DMS53 treated with DMSO at 0.1 percent for 48 hours (cell line): Measurements from ENCODE around the gene TOMM22.

Experiments used
- DNase-seq: peaks from one replicate; lab custom pipeline; 2025; ENCODE audit not compliant: unreplicated experiment; lab: John Stamatoyannopoulos, UW

Gene TOMM22

DNA sequence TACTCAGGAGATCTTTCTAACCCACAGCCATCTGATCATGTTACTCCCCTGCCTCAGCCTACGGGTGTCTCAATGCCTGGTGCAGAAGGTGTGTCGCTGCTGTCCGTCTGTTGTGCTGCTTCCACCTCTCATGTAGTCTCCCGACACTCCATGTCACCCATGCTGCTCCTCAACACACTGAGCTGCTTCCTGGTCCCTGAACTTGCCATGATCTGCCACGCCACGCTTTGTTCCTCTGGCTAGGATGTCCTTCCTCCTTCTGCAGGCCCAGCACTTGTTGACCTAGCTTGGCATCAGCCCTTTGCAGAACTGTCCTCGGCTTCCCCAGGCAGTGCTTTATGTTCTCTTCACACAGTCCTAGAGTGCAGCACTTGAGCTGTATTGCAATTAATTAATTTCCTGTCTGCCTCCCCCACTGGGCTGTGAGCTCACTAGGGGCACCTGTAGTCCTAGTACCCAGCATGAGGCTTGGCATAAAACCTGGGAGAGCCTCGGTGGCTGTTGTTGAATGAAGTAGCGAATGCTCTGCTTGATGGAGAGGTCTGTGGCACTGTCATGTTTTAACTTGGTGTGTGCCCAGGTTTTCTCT is 33.5 kb downstream of the TOMM22 start:
- DNase-seq, result no peak

DNA sequence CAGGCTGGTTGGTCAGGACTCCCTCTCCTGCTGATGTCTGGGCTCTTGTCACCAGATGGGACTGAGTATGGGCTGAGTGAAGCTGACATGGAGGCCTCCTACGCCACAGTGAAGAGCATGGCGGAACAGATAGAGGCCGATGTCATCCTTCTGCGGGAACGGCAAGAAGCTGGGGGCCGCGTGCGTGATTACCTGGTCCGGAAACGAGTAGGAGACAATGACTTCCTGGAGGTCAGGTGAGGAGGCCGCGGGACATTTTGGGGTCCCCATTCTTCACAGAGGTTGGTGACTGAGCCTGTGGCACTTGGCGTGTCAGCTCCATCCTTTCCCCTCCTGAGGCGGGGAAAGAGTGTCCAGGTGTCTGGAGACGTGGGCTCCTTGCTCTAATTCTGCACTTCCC is 34.1 kb downstream of the TOMM22 start:
- DNase-seq, result no peak

- no peak for DNase-seq
These were observed 34.5 kb downstream of the TOMM22 start for GRCh38 chr22:38716271-38716670.

GRCh38 chr22:38716826-38717225 is 35.1 kb downstream of the TOMM22 start:
- no peak for DNase-seq

DNA sequence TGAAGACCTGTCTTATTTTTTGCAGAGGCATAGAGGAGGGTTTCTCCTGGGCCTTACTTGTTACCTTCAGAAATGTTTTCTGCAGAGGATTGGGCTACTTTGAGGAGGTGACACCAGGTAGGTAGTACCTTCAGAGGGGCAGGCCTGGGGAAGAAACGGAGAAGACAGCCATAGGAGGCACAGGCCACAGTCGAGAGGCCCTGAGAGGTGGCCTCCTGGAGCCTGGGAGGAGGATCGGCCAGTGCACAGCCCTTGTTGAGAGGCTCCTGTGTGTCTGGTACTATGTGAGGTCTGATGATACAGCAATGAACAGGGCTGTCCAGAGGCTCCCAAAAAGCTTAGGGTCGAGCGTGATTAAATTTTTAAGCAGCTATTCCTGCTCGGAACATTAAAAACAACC is 35.5 kb downstream of the TOMM22 start:
- no peak for DNase-seq

DNA sequence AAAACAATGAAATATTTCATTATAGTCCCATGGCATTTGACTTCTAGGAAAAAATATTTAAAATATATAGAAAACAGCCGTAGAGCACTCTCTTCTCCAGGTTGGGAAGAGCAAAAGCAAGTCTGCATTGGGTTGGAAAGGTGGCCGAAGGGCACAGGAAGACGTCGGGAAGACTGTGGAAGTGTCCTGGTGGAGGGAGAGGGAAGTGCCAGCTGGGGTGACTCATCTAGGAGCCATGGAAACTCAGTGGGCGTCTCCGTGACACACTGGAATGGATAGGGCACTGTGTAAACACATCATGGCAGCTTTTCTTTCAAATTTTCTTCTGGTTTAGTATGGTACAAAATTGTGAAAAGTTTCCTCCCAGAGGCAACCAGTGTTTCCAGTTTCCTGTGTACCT is 36.7 kb downstream of the TOMM22 start:
- DNase-seq, result peak; percentile 64

DNA sequence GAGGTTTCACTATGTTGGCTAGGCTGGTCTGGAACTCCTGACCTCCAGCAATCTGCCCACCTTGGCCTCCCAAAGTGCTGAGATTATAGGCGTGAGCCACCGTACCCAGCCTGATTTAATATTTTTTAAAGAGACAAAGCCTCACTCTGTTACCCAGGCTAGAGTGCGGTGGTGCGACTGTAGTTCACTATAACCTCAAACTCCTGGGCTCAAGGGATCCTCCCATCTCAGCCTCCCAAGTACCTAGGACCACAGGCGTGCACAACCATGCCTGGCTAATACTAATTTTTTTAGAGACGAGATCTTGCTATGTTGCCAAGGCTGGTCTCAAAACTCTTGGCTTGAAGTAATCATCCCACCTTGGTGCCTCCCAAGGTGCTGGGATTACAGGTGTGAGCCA is 37.4 kb downstream of the TOMM22 start:
- no peak for DNase-seq

- no peak for DNase-seq
These were observed 38.6 kb downstream of the TOMM22 start for GRCh38 chr22:38720350-38720749.

- DNase-seq, result no peak
These were observed 39.8 kb downstream of the TOMM22 start for GRCh38 chr22:38721551-38721950.

GRCh38 chr22:38724176-38724575 is 42.4 kb downstream of the TOMM22 start:
- no peak for DNase-seq

DNA sequence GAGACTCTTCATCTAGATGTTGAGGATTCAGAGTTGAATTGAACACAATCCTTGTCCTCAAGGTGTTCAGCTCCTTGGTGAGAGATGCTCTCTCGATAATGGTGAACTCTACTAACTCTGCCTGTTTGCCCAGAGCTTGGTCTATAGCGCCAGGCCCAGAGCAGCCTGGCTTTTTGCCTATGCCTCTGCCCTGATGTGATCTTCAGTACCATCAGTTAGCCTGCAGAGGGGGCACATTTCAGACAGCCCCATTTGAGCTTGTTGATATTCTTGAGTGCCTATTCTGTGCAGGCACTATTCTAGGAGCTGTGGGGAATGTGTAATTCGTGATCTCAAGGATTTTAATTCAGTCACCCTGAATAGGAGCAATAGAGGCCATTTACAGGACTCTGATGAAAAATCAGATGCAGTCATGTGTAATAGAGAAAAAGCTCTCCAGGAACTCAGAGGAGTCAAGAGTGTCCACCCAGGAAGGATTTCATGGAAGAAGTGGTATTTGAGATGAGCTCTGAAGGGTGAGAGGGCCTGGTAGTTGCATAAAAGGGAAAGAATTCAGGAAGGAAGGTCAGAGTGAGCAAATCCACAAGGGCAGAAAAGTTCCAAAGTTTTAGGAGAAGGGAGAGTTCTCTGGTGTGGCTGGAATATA is 43.3 kb downstream of the TOMM22 start:
- DNase-seq, result peak; percentile 5

DNA sequence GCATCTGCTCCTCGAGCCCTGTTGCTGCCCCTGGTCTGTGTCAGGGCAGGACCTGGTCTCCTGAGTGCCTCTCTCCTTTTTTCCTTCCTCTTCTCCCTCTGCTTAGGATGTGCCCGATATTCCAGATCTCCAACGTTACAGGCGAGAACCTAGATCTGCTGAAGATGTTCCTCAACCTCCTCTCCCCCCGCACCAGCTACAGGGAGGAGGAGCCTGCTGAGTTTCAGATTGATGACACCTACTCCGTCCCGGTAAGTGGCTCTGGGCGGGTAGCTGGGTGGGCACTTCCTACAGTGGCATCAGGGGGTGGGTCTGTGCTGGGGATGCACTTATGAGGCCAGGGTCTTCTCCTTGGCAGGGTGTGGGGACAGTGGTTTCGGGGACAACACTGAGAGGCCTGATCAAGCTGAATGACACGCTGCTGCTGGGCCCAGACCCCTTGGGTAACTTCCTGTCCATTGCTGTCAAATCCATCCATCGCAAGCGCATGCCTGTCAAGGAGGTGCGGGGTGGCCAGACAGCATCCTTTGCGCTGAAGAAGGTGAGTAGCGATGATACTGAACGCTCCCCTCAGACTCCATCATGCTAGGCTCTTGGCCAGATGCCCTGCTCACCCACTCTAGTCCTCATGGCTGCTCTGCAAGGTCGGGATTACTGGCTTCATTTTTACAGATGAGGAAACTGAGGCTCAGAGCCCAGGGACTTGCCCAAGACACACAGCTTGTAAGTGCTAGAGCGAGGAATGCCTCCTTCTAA is 44.3 kb downstream of the TOMM22 start:
- no peak for DNase-seq

DNA sequence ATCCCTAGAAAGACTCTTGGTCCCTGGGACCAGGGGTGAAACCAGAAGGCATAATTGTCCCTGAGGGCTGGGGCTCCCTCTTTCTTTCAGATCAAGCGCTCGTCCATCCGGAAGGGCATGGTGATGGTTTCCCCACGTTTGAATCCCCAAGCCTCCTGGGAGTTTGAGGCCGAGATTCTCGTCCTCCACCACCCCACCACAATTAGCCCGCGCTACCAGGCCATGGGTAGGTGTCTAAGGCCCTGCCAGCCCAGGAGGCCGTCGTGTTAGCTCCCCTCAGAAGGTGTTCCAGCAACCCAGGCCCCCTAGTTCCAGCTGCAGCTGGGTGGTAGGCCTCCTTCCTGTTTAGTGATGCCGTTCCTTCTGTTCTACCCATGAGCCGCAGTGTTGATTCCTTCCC is 45.4 kb downstream of the TOMM22 start:
- no peak for DNase-seq

DNA sequence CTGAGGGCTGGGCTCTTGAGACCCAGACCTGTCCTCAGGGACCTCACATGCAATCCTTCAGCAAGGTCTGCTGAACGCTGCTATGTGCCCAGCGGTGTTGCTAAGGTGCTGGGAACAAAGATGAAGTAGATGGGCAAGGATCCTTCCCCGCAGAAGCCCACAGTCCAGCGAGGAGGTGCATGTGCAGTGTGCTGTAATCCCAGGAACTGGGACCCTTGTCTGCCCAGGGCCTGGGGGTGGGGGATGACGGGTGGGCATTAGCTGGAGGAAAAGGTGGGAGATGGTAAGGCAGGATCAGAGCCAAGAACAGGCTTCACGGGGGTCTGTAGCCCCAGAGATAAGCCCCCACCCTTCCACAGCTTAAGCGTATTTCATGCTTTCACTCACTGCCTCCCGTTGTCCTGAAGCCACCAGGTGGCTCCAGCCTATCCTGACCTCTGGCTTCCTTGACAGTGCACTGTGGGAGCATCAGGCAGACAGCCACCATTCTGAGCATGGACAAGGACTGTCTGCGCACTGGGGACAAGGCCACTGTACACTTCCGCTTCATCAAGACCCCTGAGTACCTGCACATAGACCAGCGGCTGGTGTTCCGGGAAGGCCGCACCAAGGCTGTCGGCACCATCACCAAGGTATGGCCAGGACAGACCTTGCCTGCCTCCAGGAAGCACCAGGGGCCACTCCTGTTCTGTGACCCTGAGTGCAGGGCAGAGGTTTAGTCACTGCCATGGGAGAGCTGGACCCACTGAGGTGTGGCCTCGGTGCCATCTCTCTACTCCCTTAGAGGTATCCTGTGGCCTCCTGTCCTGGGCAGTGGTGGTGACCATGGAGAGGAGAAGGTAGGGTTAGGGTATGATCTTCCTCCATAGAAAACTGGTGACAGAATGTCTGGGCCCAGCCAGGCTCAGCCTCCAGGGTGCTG is 46.0 kb downstream of the TOMM22 start:
- no peak for DNase-seq

DNA sequence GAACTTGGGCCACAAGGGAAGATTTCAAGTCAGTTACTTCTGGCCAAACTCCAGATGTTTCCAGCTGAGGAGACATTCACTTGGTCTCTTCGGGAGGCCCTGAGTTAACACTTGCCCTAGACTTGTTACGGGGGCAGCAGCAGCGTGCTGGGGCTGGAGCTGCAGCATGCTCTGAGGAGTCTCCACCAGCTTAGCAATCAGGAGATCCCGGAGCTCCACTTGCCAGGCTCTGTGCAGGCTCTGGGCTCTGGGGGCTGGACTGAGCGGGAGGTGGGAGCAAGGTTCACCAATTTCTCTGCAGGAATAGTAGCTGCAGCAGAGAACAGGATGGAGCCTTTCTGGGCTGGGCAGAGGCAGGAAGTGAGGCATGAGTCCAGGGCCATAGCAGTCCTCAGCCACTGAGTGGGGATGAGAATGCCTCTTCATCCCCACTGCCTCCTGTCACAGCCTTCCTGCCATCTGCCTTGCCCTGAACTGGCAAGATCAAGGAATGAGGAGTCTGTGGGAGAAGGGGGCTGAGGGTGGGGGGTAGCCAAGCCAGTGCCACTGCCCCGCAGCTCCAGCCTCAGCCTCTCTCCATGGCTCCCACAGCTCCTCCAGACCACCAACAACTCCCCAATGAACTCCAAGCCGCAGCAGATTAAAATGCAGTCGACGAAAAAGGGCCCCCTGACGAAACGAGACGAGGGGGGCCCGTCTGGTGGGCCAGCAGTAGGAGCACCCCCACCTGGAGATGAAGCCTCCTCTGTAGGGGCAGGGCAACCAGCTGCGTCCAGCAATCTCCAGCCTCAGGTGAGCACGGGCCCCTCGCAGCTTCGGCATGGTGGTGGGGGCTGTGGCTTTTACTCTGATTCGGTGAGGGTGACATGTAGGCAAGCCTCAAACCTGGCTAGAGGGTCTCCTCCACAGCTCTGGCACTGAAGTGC is 47.4 kb downstream of the TOMM22 start:
- DNase-seq, result no peak

- DNase-seq, result no peak
These were observed 48.2 kb downstream of the TOMM22 start for GRCh38 chr22:38729946-38730345.

GRCh38 chr22:38730411-38730871 is 48.7 kb downstream of the TOMM22 start:
- no peak for DNase-seq

DNA sequence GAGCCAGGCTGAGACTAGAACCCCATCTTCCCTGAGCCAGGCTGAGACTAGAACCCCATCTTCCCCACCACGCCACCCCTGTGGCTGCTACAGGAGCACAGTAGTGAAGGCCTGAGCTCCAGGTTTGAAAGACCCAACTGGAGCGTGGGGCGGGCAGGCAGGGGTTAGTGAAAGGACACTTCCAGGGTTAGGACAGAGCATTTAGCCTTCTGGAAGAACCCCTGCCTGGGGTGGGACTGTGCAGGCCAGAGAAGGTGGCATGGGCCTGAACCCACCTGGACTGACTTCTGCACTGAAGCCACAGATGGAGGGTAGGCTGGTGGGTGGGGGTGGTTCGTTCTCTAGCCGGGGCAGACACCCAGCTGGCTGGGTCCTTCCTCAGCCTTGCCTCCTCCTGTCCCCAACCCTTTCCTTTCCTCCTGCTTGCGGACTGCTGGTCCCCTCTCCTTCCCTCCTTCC is 50.0 kb downstream of the TOMM22 start:
- no peak for DNase-seq

GRCh38 chr22:38732251-38732815 is 50.6 kb downstream of the TOMM22 start:
- no peak for DNase-seq

GRCh38 chr22:38733329-38733723 is 51.6 kb downstream of the TOMM22 start:
- DNase-seq, result no peak
